Measurements from ENCODE around the gene EFCAB11.

DNA sequence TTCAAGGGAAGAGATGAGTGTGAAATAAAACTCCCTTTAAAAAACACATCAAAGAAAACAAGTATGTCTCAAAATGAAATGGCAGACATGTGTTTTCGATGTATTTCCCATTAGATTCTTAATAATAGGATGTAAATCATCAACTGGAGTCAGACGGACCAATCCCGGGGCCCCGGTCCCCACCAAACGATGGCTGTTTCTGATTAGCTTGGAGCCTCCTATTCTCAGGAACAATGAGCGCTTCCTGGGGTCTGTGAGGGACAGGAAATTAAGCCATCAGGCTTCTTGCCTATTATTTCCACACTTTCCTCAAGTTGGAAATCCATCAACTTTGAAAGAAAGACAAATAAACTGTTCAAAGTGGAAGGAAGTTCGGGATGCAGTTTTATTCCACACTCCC, 179.4 kb downstream of the EFCAB11 start:
- TF ChIP-seq, protein P1, sequence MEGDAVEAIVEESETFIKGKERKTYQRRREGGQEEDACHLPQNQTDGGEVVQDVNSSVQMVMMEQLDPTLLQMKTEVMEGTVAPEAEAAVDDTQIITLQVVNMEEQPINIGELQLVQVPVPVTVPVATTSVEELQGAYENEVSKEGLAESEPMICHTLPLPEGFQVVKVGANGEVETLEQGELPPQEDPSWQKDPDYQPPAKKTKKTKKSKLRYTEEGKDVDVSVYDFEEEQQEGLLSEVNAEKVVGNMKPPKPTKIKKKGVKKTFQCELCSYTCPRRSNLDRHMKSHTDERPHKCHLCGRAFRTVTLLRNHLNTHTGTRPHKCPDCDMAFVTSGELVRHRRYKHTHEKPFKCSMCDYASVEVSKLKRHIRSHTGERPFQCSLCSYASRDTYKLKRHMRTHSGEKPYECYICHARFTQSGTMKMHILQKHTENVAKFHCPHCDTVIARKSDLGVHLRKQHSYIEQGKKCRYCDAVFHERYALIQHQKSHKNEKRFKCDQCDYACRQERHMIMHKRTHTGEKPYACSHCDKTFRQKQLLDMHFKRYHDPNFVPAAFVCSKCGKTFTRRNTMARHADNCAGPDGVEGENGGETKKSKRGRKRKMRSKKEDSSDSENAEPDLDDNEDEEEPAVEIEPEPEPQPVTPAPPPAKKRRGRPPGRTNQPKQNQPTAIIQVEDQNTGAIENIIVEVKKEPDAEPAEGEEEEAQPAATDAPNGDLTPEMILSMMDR (conservative IDR thresholded peaks at IDR 0.05), result no peak
- no peak for TF ChIP-seq ZFX (IDR thresholded peaks at IDR 0.05)

All from C4-2B (cell line).